Fibroblast of skin of back (primary cell): ENCODE results near the gene LZTS2.

Experiments
- DNase-seq: peaks from one replicate; pipeline ENCODE4 v3.0.0-alpha.2; 2013

The LZTS2 gene

GRCh38 chr10:101054351-101054750 is 54.7 kb downstream of the LZTS2 start:
- no peak for DNase-seq

DNA sequence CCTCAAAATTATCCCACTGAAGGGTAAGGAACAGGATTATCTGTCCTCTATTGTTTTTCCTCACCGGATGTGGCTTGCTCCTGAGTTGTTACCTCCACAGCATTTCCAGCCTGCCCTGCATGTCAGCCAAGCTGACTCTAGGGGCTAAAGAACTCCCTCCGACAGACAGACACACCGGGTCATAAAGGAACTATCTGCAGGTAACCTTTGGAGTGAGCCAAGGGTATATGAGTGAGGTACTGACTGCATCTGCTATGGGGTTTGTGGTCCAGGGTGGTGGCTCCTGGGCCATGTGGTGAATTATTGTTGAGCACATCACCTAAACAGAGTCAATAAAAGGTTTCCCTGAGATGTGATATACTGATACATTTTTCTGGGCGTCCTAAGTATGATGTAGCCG is 55.3 kb downstream of the LZTS2 start:
- DNase-seq: no peak

DNA sequence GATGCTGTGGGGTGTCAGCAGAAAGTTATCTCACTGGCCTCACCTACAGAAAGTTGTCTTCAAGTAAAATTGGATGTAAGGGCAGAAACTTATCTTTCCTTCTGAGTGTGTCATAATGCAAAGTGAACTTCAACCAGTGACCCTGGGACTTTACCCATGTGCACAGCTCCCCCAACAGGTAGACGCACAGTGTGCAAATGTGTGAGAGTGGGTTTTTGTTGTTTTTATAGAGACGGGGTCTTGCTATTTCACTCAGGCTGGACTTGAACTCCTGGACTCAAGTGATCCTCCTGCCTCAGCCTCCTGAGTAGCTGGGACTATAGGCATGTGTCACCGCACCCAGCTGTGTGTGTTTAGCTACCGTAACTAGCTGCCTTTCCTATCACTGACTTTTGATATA is 55.8 kb downstream of the LZTS2 start:
- DNase-seq: no peak

- DNase-seq: no peak
Measured at GRCh38 chr10:101056365-101057151, 57.0 kb downstream of the LZTS2 start.
